ENCODE measurements around the gene MBNL2.
A peak's percentile ranks its signal among the peaks of the same experiment; 100 is the strongest.

The MBNL2 gene

DNA sequence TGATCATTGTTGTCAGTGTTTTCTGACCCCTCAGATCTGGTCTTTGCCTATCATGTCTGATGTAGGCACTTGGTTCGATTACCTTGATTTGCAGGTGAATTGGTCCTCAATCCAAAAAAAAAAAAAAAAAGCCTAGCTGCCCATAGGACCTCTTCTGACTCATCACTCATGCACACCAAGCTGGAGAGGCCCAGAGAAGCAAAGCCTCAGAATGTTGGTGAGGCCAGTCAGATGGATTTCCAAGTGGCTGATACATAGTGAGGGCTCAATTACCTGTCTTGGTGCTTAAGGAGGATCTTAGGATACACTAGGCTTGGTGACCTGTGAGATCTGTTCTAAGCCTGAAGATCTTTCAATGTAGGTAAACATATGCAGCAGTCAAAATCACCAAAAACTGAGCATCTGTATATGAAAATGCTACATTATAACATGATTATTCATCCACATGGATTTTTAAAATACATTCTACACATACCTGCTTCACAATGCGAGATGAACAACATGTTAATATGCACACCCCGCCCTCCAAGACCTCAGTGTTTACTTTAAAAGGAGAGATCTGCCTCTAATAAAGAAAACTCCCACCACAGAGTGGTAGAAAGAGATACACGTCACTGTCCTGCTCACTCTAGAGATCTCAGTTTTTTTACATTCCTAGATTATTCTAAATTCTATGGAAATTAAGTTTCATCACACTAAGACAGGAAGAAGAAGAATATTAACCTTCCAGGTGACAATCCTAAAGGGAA lies 132.0 kb downstream of the MBNL2 start:
- no peak for DNase-seq

DNA sequence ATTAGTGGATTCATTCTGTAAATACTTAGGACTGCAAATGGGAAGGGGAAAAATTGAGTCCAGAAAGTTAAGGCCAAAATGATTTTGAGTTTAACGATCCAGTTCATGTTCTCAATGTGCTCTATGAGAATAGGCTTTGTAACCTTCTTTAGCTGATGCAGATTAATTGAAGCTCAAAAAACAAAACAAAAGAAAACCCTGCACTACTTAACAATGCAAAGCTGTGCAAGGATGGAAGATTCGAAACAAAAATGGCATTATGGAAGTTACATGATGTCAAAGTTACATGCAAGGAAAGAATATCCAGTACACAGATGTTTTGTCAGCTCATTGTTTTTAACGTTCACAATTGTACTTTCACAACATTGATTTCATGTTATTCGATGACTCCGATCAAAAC lies 132.7 kb downstream of the MBNL2 start:
- DNase-seq, result no peak

- DNase-seq, result no peak
These were observed 134.5 kb downstream of the MBNL2 start for GRCh38 chr13:97356592-97356991.

GRCh38 chr13:97359181-97360057 lies 137.3 kb downstream of the MBNL2 start:
- peak; percentile 55 for DNase-seq

DNA sequence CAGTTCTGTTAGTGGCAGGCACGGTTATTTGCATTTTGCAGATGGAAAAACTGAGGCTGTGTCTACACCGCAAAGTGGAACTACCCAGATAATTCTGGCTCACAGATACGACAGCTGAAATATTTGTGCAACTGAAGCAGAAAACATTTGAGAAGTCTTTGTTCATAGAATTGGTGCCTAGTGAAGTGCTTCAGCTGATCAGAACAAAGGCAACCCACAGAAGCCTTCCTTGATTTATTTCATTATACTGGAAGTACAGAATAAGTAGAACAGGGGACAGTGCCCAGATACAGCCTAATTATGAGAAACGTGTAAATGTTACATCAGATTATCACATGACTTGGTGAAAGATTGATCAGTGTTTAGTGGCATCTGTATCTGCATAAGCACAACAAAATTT lies 138.5 kb downstream of the MBNL2 start:
- DNase-seq, result no peak

GRCh38 chr13:97364031-97364430 lies 141.9 kb downstream of the MBNL2 start:
- DNase-seq, result no peak

DNA sequence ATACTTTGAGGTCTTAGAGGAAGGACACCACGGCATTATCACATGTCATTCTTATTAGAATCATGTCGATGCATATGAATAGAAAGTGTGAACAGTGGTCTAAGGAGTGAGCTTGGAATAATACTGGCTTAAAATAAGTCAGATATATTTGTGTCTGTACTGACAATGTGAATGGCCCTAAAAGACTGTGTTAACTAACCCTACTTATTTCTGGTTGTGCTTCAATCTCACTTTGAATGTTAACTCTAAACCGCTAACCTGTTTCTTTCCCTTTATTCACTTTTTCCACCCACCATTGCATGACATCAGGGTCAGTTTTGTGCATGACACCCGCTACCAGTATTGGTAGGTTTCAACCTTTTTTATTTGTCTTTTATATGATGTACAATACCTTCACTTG lies 142.7 kb downstream of the MBNL2 start:
- no peak for DNase-seq

- no peak for DNase-seq
These were observed 144.1 kb downstream of the MBNL2 start for GRCh38 chr13:97366172-97366688.

- DNase-seq, result no peak
These were observed 145.1 kb downstream of the MBNL2 start for GRCh38 chr13:97367016-97367822.

GRCh38 chr13:97369261-97369893 lies 147.2 kb downstream of the MBNL2 start:
- peak; percentile 10 for DNase-seq

DNA sequence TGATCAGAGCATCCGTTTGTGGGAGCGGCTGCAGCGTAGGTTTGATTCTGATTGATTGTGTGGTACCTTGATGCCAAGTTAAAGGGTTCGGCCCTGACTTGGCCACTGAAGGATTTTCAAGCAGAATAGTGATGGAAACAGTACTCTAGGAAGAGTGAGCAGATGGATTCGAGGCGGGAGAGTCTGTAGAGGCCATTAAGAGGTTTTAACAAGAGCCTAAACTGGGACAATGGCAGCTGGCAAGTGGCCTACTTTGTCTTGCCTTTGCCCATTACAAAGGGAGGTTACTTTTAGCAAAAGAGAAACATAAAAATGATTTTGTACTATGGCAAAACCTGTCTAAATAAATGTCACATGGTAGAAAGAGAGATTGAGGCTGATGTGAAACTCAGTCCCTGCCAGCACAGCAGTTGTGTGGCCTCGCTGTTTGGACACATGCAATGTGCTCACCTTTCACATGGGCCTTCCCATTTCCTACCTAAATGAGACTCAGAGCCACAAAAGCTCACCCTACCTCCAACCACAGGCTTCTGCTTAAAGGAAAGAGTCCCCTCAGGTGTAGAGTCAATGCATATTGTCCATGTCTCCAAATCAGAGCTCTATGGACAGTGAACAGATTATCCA lies 149.5 kb downstream of the MBNL2 start:
- DNase-seq, result no peak

DNA sequence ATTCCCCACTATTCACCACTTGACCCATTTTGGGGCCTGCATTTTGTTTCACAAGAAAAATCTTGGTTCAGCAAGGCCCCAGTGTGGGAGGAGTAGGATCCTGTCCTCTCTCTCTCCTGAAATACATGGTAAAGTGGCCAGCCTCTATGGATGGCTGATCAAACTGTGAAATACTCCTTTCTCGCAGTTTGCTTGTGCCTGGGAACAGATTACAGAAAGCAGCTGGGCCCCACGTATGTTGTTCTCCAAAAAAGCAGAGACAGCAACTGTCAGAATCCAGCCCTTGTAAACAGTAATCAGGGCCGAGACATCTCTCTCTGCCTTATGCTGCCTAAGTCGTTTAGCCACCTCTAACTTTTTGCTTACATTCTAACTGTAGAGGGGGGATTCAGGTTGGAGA lies 150.8 kb downstream of the MBNL2 start:
- DNase-seq, result no peak

DNA sequence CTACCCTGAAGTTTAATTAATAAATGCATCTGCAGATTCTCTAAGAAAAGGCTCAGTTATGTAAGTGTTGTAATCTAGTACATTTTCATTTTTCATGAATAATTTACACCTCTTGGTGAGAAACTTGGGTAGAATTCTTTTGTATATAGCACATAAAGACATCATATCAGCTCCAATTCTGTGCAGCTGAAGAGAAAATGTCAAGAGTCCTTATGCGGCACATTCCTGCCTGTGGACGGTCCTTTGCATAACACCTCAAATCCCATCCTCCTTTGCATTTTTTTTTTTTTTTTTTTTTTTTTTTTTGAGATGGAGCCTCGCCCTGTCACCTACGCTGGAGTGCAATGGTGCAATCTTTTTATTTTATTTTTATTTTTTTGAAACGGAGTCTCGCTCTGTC lies 151.7 kb downstream of the MBNL2 start:
- DNase-seq, result no peak

DNA sequence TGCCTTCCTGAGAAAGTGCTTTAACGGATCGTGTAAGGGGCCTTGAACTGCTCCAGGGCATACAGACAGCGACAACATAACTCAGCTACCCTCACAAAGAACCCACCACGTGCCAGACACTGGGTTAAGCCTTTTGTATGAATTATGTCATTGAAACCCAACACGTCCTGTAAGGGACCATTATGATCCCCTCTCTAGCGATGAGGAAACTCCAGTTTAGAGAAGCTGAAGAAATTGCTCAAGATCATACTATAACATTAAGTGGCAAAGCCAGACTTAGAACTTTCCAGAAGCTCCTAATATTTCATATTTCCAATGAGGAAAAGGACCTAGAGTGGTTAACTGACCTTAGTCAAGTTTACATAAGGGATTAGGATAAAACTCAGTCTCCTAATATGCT lies 154.8 kb downstream of the MBNL2 start:
- no peak for DNase-seq

- DNase-seq, result no peak
These were observed 157.3 kb downstream of the MBNL2 start for GRCh38 chr13:97379386-97379785.

- DNase-seq, result no peak
These were observed 158.6 kb downstream of the MBNL2 start for GRCh38 chr13:97380696-97381095.

DNA sequence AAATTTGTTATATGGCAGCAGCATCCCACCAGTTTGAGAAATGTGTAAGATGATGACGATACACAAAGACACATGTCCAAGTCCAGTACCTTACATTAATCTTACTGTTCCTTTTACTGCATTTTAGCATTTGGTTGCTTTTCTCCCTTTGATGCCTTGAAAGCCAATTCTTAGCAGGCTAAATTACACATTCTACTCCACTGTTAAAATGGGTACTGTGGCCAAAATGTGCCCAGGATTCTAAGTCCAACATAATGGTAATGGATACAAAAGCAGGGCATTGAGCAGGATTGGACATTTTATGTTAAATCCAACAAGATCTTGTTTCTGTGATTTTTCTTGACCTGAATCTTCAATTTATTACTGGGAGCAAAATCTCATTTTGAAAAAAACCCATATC lies 159.1 kb downstream of the MBNL2 start:
- no peak for DNase-seq

GRCh38 chr13:97382276-97382675 lies 160.1 kb downstream of the MBNL2 start:
- no peak for DNase-seq

GRCh38 chr13:97384371-97384770 lies 162.2 kb downstream of the MBNL2 start:
- no peak for DNase-seq

DNA sequence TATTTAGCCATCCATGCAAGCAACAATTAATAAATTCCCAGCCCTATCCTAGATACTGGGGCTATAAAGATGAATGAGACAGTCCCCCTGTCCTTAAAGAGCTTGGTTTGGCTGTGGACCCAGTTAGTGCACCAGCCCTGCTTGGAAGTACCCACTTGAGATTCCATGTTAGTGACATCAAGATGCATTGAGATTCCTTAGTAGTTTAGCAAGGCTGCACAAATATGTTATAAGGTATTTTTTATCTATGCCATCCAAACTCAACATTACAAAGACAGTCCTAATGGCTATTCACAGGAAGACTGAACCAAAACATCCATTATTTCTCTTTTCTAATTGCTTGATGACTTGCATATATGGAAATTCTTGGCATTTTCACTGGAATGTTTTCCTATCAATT lies 163.0 kb downstream of the MBNL2 start:
- no peak for DNase-seq

- DNase-seq, result no peak
These were observed 163.7 kb downstream of the MBNL2 start for GRCh38 chr13:97385854-97386253.

DNA sequence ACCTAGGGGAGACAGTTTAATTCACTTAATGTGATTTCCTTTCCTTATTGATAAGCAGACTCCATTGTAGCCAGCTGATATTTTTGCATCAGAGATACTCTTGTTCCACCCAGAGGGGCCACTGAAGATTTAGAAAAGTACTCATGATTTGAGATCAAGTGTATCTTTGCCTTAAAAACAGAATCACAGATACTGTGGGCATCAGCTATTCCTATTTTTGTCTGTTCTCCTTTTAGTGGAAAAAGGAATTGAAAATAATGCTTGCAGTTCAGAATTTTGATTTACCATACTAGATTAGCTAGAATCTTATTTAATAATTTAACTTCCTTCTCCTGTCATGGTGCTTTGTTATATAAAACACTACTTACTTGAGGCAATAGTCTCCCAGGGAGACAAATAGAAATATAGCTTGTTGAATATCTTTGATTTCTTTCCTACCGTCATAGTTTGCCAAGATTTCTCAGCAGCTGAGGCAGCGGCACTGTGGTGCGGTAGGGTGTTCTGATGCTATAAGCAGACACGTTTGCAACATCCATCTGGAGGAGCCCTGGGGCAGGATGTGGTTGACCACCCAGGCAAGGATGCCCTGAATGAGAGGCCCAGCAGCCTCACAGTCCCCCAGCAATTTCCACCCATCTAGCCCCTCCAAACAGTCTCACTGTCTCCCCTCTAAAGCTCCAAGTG lies 164.8 kb downstream of the MBNL2 start:
- DNase-seq, result no peak
